HG03045 (cell line): ENCODE results near the gene C16orf86.

Experiments used
- ATAC-seq: cut with Tn5 transposase; IDR thresholded peaks from one replicate; pipeline ENCODE4 v1.9.1; 2021; ENCODE audit warnings: mild to moderate bottlenecking, moderate library complexity; ENCODE audit not compliant: unreplicated experiment

Gene C16orf86, protein sequence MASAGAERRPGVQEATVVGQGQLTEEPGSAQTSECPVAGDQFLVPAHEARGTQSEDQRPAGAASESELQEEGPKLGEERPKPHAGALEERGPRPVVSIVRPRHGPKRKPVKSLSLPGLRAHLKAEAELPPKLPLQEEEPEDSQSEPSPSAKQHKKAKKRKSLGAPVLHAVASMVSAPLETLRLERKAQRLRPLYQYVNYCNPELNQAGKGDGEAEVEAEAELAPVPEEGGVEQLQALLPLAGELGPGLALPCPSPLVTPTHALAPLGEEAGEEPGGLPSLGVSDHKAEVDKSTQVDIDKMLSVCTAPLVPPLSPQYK

DNA sequence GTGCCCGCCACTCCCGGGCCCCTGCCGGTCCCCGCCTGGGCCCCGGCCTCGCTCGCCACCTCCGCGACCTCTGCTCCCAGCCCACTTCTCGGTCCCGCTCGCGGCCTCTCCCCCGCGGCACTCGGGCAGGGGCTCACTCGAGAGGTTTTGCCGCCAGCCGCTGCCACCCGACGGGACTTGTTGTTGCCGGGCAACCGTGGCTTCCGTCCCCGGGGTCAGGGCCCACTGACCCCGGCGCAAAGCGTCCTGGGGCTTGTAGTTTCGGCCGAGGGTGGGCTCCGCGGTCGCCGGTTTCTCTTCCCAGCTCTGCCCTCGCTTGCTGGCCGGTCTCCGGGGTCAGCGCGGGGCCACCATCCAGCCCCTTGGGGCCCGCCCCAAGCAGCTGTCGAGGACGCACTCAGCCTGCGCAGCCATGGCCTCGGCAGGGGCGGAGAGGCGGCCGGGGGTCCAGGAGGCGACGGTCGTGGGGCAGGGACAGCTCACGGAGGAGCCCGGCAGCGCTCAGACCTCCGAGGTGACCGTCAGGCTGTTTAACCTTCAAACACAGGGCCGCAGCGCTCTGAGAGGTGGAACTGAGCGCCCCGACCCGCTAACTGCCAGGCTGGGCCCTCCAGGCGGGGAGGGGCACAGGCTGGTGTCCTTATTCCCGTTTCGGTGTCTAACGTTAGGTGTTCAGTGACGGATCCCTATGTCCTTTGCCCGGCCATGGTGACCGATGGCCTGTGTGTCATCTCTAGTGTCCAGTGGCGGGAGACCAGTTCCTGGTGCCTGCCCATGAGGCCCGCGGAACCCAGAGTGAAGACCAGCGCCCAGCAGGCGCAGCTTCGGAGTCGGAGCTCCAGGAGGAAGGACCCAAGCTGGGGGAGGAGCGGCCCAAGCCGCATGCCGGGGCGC, at the start of gene C16orf86, which contains the start of gene ENKD1:
TSS of gene C16orf86 (plus strand) at position 256 of the 894 bp plus-strand sequence. CDS start at position 413, 157 bp downstream.
TSS of gene ENKD1 (minus strand) at position 192 of the 894 bp plus-strand sequence. CDS start 308 bp downstream, outside the sequence.
- peak; percentile 51 for ATAC-seq

DNA sequence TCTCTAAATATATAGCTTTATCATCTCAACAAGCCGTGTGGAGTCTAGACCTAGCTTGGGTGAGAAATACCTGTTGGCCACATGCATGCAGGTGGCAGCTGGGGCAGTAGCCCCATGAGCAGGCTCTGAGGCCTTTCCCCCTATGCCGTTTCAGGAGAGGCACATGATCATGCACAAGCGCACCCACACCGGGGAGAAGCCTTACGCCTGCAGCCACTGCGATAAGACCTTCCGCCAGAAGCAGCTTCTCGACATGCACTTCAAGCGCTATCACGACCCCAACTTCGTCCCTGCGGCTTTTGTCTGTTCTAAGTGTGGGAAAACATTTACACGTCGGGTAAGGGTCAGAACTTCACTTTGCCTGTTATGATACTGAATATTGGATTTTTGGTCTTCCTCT, 38.4 kb upstream of the C16orf86 start:
- ATAC-seq = no peak

DNA sequence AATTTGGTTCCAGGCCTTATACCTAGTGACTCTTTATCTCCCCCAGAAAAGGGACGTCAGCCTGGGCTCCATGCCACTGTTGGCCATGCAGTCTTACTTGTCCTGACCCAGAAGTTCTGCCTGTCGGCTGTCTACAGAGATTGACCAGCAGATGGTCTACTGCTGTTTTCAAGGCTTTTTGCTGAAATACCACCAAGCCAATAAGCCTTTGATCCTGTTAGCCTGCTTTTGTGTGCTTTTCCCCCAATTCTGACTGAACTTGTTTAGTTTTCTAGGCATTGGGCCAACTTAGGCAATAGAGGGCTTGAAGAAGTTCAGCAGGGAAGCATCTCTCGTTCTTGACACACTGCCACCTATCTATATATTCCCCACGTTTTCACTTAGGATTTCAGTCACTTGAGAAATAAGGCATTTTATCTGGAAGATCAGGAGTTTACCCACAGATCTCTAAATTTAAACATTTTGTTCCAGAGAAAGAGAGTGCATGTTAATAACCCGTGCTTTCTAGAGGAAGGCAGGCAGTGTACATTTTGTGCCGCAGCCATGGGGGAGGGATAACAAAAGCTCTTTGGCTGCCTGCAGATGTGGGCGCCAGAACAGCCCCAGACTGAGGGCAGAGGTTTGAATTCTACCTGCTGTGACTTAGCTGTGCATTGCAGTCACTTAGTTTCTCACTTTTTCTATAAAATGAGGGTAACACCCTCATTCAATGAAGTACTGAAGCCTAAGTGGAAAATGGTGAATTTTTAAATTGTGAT, 34.0 kb upstream of the C16orf86 start:
- no peak for ATAC-seq

DNA sequence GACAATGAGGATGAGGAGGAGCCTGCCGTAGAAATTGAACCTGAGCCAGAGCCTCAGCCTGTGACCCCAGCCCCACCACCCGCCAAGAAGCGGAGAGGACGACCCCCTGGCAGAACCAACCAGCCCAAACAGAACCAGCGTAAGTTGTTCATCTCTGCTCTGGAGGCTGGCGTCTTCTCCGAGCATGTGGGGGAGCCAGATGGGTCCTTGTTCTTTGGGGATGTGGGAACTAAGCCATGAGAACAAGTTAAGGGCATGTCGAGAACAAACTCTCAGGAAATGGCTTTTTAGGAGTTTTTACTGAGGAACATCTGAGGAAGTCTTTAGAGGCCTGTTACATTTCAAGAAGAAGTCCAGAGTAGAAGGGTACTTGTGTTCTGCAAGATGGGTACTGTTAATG, 29.9 kb upstream of the C16orf86 start:
- ATAC-seq = no peak

DNA sequence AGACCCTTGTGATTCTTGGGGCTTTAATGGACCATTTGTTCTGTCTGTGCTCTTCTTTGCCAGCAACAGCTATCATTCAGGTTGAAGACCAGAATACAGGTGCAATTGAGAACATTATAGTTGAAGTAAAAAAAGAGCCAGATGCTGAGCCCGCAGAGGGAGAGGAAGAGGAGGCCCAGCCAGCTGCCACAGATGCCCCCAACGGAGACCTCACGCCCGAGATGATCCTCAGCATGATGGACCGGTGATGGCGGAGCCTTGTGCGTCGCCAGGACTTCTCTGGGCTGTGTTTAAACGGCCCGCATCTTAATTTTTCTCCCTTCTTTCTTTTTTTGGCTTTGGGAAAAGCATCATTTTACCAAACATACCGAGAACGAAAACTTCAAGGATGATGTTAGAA, 29.0 kb upstream of the C16orf86 start:
- ATAC-seq = no peak

DNA sequence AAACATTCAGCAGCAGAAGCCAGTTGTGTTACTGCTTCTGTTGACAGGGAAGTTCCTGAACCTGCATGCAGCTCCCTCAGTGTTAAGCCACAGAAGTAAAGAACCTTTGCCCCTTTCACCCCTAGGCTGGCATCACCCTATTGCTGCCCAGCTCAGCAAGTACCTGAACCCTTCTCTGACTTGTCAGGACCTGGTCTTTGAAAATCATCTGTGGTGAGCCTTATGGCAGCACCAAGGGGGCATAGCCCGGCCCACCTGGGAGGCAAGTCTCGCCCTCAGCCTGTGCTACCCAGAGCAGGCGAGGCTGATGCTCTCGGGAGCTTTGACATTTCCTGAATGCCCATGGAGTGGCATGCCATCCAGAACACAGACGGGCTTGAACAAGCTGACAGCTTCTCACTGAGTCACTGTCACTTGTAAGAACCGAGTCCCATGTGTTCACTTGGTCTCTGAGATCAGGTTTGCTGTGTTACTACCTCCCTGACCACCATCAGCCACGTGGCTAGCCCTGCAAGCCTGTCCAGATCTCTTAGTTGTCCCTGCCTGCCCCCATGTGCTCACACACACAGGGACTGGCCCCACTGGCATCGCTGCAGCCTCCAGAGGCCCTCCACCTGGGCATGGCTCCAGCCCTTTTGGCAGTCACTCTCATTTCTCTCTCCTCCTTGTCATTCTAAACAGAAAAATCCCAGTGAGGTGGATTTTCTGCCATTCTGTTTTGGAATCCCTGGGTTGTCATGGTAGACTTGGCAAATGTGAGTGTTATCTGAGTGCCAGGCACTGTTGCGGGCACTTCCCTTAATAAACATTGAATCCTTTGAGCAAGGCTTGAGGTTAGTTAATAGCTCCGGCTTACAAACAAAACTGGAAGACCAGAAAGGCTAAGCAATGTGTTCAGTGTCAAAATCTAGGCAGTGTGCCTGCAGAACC, 24.6 kb upstream of the C16orf86 start:
- ATAC-seq = no peak

DNA sequence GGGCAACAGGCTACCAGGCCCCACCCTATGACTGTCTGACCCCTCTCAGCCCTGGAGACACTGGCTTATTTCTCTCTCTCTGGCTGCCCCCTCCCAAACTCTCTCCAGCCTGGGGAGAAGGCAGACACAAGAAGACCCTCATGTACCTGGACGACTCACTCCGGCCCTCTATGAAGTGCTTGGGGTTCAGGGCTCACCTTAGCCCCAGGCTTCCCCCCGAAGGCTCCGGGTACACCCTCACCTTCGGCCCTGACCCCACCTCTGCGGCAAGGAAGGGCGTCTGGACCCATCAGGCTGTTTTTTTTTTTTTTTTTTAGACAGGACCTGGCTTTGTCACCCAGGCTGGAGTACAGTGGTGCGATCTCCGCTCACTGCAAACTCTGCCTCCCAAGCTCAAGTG, 22.6 kb upstream of the C16orf86 start:
- ATAC-seq = no peak

DNA sequence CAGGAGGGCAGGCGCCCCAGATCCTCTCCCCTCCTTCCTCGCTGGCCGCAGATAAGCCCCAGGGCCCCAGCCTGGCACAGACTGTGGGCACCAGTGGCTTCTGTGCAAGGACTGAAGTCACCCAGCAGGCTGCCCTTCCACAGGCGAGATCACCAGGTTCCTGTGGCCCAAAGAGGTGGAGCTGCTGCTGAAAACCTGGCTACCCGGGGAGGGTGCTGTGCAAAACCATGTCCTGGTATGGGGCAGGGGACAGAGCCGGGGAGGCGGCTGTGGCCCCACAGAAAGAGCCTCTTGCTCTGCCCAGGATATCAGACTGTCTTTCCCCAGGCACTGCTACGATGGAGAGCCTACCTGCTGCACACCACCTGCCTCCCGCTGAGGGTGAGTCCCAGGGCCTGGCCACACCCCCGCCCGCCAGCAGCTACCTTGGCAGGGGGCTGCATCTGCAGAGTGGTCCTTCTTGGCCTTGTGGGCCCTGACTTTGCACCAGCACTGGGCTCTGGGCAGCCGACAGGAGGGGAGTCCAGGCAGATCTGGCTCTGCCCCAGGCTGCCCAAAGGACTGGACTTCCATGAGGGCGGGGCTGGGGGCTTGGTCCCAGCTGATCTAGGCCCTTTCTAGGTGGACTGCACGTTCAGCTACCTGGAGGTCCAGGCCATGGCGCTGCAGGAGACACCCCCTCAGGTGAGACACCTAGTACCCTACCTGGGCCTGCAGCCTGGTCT, 21.1 kb upstream of the C16orf86 start:
- peak; percentile 9 for ATAC-seq

DNA sequence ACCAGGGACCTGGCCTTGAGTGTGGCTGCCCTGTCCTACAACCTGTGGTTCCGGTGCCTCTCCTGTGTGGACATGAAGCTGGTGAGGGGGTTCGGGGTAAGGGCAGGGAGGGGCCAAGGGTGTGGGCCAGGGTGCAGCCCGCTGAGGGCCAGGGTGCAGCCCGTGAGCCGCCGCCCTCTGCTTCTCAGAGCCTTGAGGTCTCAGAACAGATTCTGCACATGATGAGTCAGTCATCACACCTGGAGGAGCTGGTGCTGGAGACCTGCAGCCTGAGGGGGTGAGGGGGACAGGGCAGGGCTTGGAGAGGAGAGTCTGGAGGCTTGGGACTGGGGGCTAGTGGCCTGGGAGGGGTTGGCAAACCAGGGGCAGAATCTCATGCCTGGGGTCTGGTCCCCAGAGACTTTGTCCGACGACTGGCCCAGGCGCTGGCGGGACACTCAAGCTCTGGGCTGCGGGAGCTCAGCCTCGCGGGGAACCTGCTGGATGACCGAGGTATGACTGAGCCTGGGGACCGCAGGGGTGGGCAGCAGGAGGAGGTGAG, 19.4 kb upstream of the C16orf86 start:
- no peak for ATAC-seq

DNA sequence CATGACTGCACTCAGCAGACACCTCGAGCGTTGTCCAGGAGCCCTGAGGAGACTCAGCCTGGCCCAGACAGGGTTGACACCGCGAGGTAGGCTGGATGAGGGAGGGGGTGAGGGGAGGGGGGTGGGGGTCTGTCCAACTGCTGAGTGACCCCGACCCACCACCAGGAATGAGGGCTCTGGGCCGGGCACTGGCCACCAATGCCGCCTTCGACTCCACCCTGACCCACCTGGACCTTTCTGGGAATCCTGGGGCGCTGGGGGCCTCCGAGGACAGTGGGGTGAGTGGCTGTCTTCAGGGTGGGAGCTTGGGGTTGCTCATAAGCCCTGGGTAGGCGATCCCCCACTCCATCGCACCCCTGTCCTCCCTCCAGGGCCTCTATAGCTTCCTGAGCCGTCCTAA, 18.9 kb upstream of the C16orf86 start:
- no peak for ATAC-seq

DNA sequence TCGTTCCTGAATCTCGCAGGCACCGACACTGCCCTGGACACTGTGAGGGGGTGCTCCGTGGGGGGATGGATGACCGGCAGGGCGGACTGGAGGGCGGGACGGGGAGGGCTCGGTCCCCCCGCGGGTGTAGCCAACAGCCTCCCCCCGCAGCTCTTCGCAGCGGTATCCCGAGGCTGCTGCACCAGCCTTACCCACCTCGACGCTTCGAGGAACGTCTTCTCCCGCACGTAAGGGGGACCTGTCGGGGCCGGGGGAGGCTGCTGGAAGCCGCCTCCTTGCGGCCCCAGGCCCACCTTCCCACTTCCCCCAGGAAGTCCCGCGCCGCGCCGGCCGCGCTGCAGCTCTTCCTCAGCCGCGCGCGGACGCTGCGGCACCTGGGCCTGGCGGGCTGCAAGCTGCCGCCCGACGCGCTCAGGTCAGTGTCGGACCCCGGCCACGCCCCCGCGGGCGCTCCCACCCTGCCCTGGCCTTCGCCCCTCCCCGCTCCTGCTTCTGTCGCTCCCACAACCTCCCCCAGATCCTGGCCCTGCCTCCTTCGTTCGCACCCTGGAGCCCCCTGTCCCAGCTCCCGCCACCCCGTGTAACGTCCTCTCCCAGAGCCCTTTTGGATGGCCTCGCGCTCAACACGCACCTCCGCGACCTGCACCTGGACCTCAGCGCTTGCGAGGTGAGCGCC, 18.4 kb upstream of the C16orf86 start:
- ATAC-seq = no peak

DNA sequence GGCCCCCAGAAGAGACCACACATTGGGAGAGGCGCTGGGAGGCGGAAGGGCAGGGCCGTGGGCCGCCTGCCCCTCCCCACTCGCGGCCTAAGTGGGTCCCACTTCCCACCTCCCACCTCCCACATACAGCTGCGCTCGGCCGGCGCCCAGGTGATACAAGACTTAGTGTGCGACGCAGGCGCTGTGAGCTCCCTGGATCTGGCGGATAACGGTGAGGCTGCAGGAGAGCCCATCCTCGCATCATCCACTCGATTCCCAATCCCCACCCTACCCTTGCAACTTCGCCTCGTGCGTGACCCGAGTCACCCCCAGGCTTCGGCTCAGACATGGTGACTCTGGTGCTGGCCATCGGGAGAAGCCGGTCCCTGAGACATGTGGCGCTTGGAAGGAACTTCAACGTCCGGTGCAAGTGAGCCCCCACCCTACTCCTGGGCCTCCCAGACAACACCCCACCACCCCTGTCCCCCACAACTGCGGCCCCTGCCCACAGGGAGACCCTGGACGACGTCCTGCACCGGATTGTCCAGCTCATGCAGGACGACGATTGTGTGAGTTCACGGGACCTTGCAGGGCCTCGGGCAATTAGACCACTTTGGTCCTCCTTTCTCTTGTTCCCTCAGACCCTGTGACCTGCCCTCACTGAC, 17.7 kb upstream of the C16orf86 start:
- no peak for ATAC-seq

DNA sequence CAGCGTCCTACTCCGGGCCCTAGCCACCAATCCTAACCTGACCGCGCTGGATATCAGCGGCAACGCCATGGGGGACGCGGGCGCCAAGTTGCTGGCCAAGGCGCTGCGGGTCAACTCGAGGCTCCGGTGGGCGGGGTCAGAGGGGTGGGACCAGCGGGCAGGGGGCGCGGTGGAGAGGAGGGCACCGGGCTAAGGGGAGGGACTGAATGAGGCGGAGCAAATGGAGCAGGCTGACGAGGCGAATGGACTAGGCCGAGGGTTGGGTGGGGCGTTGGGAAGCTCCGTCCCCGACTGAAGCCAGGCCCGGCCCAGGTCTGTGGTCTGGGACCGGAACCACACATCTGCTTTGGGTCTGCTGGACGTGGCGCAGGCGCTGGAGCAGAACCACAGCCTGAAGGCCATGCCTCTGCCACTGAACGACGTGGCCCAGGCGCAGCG, 17.1 kb upstream of the C16orf86 start:
- no peak for ATAC-seq

DNA sequence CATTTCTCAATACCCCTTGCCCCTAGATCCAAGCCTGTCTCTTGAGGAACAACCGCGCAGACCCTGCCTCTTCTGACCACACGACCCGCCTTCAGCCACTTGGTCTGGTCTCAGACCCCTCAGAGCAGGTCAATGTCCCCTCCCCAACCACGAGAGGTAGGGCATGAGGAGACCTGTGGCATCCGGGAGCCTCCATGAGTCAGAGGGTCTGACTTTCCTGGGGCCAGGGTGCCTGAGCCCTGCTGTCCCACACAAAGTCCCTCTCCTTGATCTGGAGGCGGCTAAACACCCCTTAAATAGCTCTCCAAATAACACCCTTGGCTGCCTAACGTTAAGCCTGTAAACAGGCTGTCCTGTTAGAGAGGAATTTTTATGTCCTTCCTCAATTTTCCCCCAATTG, 16.6 kb upstream of the C16orf86 start:
- ATAC-seq = no peak

DNA sequence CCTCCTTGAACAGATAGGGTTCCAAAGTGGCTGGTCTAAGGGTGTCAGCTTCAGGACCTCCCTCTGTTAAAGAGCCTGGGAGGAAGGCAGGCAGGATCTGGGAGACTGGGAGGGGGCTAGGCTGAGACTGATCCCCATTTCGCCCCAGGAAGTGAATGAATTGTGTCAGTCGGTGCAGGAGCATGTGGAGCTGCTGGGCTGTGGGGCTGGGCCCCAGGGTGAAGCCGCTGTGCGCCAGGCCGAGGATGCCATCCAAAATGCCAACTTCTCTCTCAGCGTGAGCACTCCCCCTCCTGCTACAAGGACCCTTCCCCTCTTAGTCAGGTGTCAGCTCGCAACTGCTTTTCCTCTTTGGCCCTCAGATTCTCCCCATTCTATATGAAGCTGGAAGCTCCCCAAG, 15.6 kb upstream of the C16orf86 start:
- no peak for ATAC-seq

DNA sequence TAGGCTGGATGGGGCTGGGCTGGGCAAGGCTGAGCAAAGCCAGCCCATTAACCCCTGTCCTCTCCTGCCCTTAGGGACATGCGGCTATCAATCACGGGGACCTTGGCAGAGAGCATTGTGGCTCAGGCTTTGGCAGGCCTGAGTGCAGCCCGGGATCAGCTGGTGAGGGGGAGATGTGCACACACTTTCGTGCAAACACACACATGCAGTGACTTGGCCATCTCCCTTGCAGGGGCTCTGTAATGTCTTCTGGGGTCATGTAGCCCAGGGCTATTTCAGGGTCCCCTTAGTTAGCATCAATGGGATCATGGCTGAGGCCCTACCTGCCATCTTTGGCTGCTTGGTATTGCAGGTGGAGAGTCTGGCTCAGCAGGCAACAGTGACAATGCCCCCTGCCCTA, 14.8 kb upstream of the C16orf86 start:
- no peak for ATAC-seq

DNA sequence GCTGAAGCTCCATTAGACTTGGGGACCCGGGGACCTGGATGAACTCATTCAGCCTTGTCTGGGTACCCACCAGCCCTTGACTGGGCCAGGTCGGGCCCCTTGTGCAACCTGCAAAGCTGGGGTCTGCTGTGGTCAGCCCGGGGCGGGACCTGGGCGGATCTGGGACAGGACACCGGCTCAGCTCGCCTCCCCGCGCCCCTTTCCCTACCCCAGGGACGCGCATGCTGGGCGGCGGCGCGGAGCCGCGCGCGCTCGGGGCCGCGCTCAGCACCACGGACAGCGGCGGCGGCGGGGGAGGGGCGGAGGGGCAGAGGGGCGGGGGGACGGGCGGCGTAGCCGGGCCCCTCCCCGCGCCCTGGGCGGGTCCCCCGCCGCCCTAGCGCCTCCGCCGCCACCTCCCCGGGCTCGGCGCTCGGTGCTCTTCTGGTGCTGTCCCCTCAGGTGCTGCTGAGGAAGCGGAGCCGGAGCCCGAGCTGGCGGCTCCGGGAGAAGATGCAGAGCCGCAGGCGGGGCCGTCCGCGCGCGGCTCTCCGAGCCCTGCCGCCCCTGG, 14.0 kb upstream of the C16orf86 start:
- no peak for ATAC-seq
